GM12878 (cell line): Measurements from ENCODE around the gene LRP1B. TPM values are rescaled to one million over a fixed set of nuclear protein-coding genes. Genes with fewer than 3 reads are reported as not detected.

ENCODE experiments used
- ATAC-seq: fragments of 200-7000 bp; cut with Tn5 transposase; 3 replicates; pipeline ENCODE4 v1.9.1; 2020; ENCODE audit warnings: mild to moderate bottlenecking, moderate library complexity
- BruUV-seq: library from RNA; stranded (reverse); fragments of 400-500 nt; replicated peaks from 2 replicates; lab custom pipeline; 2021; lab: Mats Ljungman, UMichigan
- CTCF ChIA-PET: fragments of 300-600 bp; sonication (Branson Sonifier 250); formaldehyde crosslinking; extraction: SDS; loops from one replicate; lab custom pipeline; 2021; ENCODE audit warnings: inconsistent platforms; lab: Yijun Ruan, JAX
- POLR2A ChIA-PET: fragments of 350-600 bp; formaldehyde crosslinking; extraction: SDS; loops from one replicate; lab custom pipeline; 2021; ENCODE audit warnings: inconsistent platforms; lab: Charles Lee
- RAD21 ChIA-PET: fragments of 300-600 bp; sonication (Branson Sonifier 250); formaldehyde crosslinking; loops from one replicate; lab custom pipeline; 2023; ENCODE audit warnings: antibody characterized with exemption; ENCODE audit not compliant: unreplicated experiment; lab: Charles Lee
- SMC1A ChIA-PET: fragments of 300-600 bp; sonication (Branson Sonifier 250); formaldehyde crosslinking; loops from one replicate; lab custom pipeline; 2023; ENCODE audit not compliant: unreplicated experiment, uncharacterized antibody; lab: Charles Lee
- DNase-seq: peaks from one replicate; pipeline ENCODE4 v3.0.0-alpha.2; 2011; ENCODE audit warnings: low read depth, low spot score
- FAIRE-seq: peaks from 3 replicates; lab custom pipeline; 2011; peaks lifted over from hg19 to GRCh38; lab: Jason Lieb, UNC
- H2AFZ ChIP-seq: 2 replicates; pipeline ENCODE4 v1.6.0; 2011; ENCODE audit warnings: low read depth, low read length, control low read depth; ENCODE audit not compliant: control insufficient read depth
- H3K27ac ChIP-seq: 2 replicates; pipeline ENCODE4 v1.5.1; 2011; ENCODE audit warnings: control low read depth; ENCODE audit not compliant: control insufficient read depth, insufficient read depth
- H3K27me3 ChIP-seq, 2 experiments: replicated peaks in 1 of 2; 2 replicates each; pipeline versions ENCODE4 v1.6.0 to v1.6.1; 2011; ENCODE audit warnings: low read length in 1 of 2; ENCODE audit not compliant: control insufficient read depth in 2 of 2, insufficient read depth in 2 of 2
- H3K36me3 ChIP-seq, 2 experiments: 2 replicates each; pipeline ENCODE4 v1.5.1; 2011; ENCODE audit warnings: low read length in 1 of 2; ENCODE audit not compliant: control insufficient read depth in 2 of 2, insufficient read depth in 2 of 2
- H3K4me1 ChIP-seq: 2 replicates; pipeline ENCODE4 v1.6.1; 2011; ENCODE audit warnings: mild to moderate bottlenecking, low read length, moderate library complexity, mixed read lengths; ENCODE audit not compliant: control insufficient read depth, insufficient read depth
- H3K4me2 ChIP-seq: 2 replicates; pipeline ENCODE4 v1.6.0; 2011; ENCODE audit warnings: control low read depth; ENCODE audit not compliant: control insufficient read depth, insufficient read depth
- H3K4me3 ChIP-seq: fragments of 200-600 bp; sonication (generic); 2 replicates; pipeline ENCODE4 v1.5.1; 2016
- H3K79me2 ChIP-seq: 2 replicates; pipeline ENCODE4 v1.6.0; 2011; ENCODE audit warnings: low read length; ENCODE audit not compliant: control insufficient read depth, insufficient read depth
- H3K9ac ChIP-seq: 2 replicates; pipeline ENCODE4 v1.8.0; 2011; ENCODE audit warnings: low read length, control low read depth, mixed read lengths; ENCODE audit not compliant: control insufficient read depth, insufficient read depth
- H3K9me3 ChIP-seq: replicated peaks from 3 replicates; pipeline ENCODE4 v1.5.1; 2011; ENCODE audit warnings: mild to moderate bottlenecking, low read length; ENCODE audit not compliant: control insufficient read depth, insufficient read depth
- H4K20me1 ChIP-seq: 2 replicates; pipeline ENCODE4 v1.6.0; 2011; ENCODE audit not compliant: control insufficient read depth, insufficient read depth
- ATF3 ChIP-seq: IDR thresholded peaks from 2 replicates; pipeline ENCODE4 v1.6.1; 2011; ENCODE audit warnings: low read depth, mild to moderate bottlenecking, low read length, moderate library complexity, borderline replicate concordance; ENCODE audit errors: extremely low read depth
- BMI1 ChIP-seq: fragments of 450-650 bp; IDR thresholded peaks from 2 replicates; pipeline ENCODE4 v1.6.1; 2016; ENCODE audit warnings: mild to moderate bottlenecking, moderate library complexity, borderline replicate concordance
- BRCA1 ChIP-seq: IDR thresholded peaks from 2 replicates; pipeline ENCODE4 v1.6.1; 2011; ENCODE audit warnings: low read depth, low read length, improper control_type of control experiment
- E2F4 ChIP-seq: IDR thresholded peaks from 2 replicates; pipeline ENCODE4 v1.6.1; 2012; ENCODE audit warnings: low read depth, low read length, improper control_type of control experiment
- FOXK2 ChIP-seq: fragments of 450-650 bp; IDR thresholded peaks from 2 replicates; pipeline ENCODE4 v1.6.1; 2017; ENCODE audit warnings: mild to moderate bottlenecking, moderate library complexity
- GABPA ChIP-seq: IDR thresholded peaks from 2 replicates; pipeline ENCODE4 v1.6.1; 2014; ENCODE audit warnings: antibody characterized with exemption, low read depth, mild to moderate bottlenecking, inconsistent platforms
- HDAC2 ChIP-seq: fragments of 200-600 bp; sonication (generic); IDR thresholded peaks from 2 replicates; pipeline ENCODE4 v1.6.1; 2017
- NR2F1 ChIP-seq: fragments of 450-650 bp; conservative IDR thresholded peaks from 2 replicates; pipeline ENCODE4 v1.6.1; 2017; ENCODE audit warnings: mild to moderate bottlenecking
- SMAD5 ChIP-seq: IDR thresholded peaks from 2 replicates; pipeline ENCODE4 v1.6.1; 2016; ENCODE audit warnings: antibody characterized with exemption, low read depth
- ZBTB4 ChIP-seq: fragments of 450-650 bp; formaldehyde crosslinking; IDR thresholded peaks from 2 replicates; pipeline ENCODE4 v1.4.0; 2022; ENCODE audit warnings: mild to moderate bottlenecking, moderate library complexity
- ZNF274 ChIP-seq: IDR thresholded peaks from one replicate; pipeline ENCODE4 v1.8.0; 2011; ENCODE audit not compliant: insufficient read length, insufficient read depth
- ZNF384 ChIP-seq: IDR thresholded peaks from 2 replicates; pipeline ENCODE4 v1.6.1; 2012; ENCODE audit warnings: low read depth, mild to moderate bottlenecking, low read length, improper control_type of control experiment, borderline replicate concordance
- ZNF592 ChIP-seq: fragments of 450-650 bp; IDR thresholded peaks from 2 replicates; pipeline ENCODE4 v1.6.1; 2017; ENCODE audit warnings: mild to moderate bottlenecking, moderate library complexity
- ZSCAN29 ChIP-seq: fragments of 450-650 bp; IDR thresholded peaks from 2 replicates; pipeline ENCODE4 v1.6.1; 2017; ENCODE audit warnings: mild to moderate bottlenecking, moderate library complexity
- WGBS: methylation state at CpG from one replicate; pipeline ENCODE4 v1.1.6; 2016; ENCODE audit warnings: low lambda C conversion rate; ENCODE audit not compliant: insufficient replicate concordance, insufficient coverage; ENCODE audit errors: missing lambda C conversion rate; 5-methylcytosine and 5-hydroxymethylcytosine counted together
- in situ Hi-C: fragments of 300-500 bp; cut with MboI; formaldehyde crosslinking; loops from 9 replicates; pipeline ENCODE4 v1.14.3; 2018; ENCODE audit warnings: mixed read lengths
- intact Hi-C: fragments of 100-400 bp; cut with micrococcal nuclease; formaldehyde crosslinking; loops from one replicate; pipeline ENCODE4 v1.14.2; 2022; ENCODE audit not compliant: unreplicated experiment
- polyA plus RNA-seq, 11 experiments: library from polyadenylated mRNA; depleted of rRNA in 4 of 11; unstranded in 6 of 11; stranded (reverse) in 5 of 11; fragments of >200 nt; fragmentation: Nextera tagmentation in 4 of 11; fragmentation: Illumina TruSeq in 1 of 11; extraction: Ambion mirVana in 4 of 11; extraction: Trizol in 1 of 11; gene quantifications; 1 replicate in 1 of 11; 2 replicates in 10 of 11; pipeline versions ENCODE4 v1.2.1 to v1.2.3, GENCODE V29; 2011 to 2016; ENCODE audit warnings: inconsistent platforms in 2 of 11, missing spikeins in 2 of 11, low read depth in 1 of 11
- total RNA-seq, 4 experiments: library from RNA; depleted of rRNA in 3 of 4; stranded (reverse); fragments of >200 nt in 3 of 4; fragmentation: Illumina TruSeq in 1 of 4; extraction: Trizol in 1 of 4; gene quantifications; 2 replicates each; pipeline versions ENCODE4 v1.2.1 to v1.2.3, GENCODE V29; 2013 to 2021

The LRP1B gene
- total and polyA plus RNA-seq, 10 of the 15 experiments (the other 5 are each of a cell fraction or from before 2014, with no cell fraction given), result under 0.01 to 0.06 (median 0.03) TPM; not detected in 5

- TF ChIP-seq ZBTB4 (CRISPR knock-in tag) (no peak), BRCA1 (no peak), ZNF274 (no peak), SMAD5 (no peak), E2F4 (no peak), ZSCAN29 (no peak), BMI1 (no peak), ATF3 (no peak), GABPA (no peak)
- TF ChIP-seq, all 136 proteins: peak for 0
Observed at GRCh38 chr2:141497272-141497671, 633.5 kb downstream of the LRP1B start (continued).

- DNase-seq (no peak), ATAC-seq (no peak), FAIRE-seq (no peak)
- no peak overlapping the region for H2AFZ ChIP-seq
- no peaks in the 10 kb centered on the region for H3K36me3 ChIP-seq
- POLR2A ChIA-PET, result no interaction called here
- no peak overlapping the region for H3K4me2 ChIP-seq
- no peak for TF ChIP-seq HDAC2
- TF ChIP-seq ZNF384, result no peak
- no peak for TF ChIP-seq NR2F1
- no peak for TF ChIP-seq ZNF592
- no peak for TF ChIP-seq FOXK2
- H3K4me1 ChIP-seq, result no peaks in the 10 kb centered on the region
- 2% methylated on average over 2 of the region's 2 CpGs for WGBS
- no TSS peak for BruUV-seq
- no peaks in the 10 kb centered on the region for H3K79me2 ChIP-seq
- intact Hi-C loops (no loop called here), in situ Hi-C loops (no loop called here)
- CTCF ChIA-PET, result no interaction called here
- no peak overlapping the region for H3K9ac ChIP-seq
- SMC1A ChIA-PET, result no interaction called here
- H3K27ac ChIP-seq, result no peak overlapping the region
- H3K27me3 ChIP-seq, result no peaks in the 10 kb centered on the region
- RAD21 ChIA-PET, result no interaction called here
- no peak overlapping the region for H3K4me3 ChIP-seq
- H3K9me3 ChIP-seq, result no peaks in the 10 kb centered on the region
- no peaks in the 10 kb centered on the region for H4K20me1 ChIP-seq
Observed at GRCh38 chr2:141496810-141497209, 634.0 kb downstream of the LRP1B start.
